ENCODE data around the gene DDX49. TPM values are rescaled to one million over a fixed set of nuclear protein-coding genes. Genes with fewer than 3 reads are reported as not detected.
A peak's percentile ranks its signal among the peaks of the same experiment; 100 is the strongest.
"Not testable (repeated sequence)": the region's sequence is repeated elsewhere in the genome, so short reads cannot be mapped to it uniquely, and the experiment has no call there.

The DDX49 gene
- polyA plus RNA-seq, 5 donors: 41.0 to 64.6 (median 49.5) TPM

GRCh38 chr19:18894254-18895037 lies 25.1 kb upstream of the DDX49 start:
- peak; percentile 68 to 77 for DNase-seq

DNA sequence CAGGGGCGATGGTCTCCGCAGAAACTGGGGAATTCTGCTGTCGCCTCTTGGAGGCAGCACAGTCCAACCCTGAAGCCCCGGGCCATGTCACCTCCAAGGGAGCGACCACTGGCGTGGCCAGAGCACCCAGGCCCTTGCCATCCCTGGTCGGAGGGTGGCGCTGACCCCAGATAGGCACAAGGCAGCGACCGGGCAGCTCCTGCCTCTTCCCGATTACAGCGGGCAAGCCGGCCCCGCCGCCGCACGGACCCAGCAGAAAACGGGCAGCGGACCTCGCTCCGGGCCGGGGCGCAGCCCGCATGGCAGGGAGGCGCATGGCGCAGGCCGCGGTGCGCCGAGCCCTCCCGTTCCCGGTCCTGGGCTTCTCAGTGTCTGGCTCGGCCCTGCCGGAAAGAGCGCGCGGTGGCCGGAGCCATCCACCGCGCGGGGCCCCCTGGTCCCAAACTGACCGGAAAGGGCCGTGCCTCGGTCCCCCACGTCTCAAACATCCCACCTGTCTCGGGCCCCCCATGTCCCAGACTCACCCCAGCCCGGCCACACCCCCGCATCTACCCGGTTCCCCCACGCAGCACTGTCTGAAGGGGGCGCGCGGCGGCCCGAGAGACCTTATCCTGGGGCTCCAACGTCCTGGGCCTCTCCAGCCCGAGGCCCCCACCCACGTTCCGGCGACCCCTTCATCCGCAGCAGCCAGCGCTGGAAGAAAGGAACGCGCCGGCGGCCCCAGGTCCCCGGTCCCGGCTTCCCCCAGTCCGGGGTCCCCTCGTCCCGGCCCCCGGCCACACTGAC lies 24.3 kb upstream of the DDX49 start:
- DNase-seq: no peak

- no peak for DNase-seq
Measured at GRCh38 chr19:18895824-18896341, 23.6 kb upstream of the DDX49 start, which contains the start of gene CERS1. Gene CERS1, minus strand, starts transcription at chr19:18896158. Its CDS starts 86 bp downstream, at chr19:18896072.

DNA sequence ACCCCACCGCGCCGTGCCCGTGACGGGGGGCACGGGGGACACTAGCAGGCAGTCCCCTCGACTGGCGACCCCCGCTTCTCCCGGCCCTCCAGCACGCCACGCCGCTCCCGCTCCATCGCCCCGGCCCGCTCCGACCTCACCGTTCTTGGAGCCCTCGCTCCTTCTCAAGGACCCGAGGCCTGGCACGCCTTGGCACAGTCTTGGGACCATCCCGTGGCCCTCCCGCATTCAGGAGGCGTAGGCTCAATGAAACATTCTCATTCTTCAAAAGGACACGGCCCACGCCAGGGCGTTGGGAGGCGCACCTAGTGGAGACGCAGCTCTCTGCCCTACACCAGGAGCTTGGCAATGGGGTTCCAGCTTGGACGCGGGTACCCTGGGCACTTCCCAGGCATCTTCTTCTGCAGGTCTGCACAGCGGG lies 23.1 kb upstream of the DDX49 start:
- DNase-seq: no peak

GRCh38 chr19:18897094-18898029 lies 22.2 kb upstream of the DDX49 start:
- DNase-seq: no peak

GRCh38 chr19:18898081-18898606 lies 21.4 kb upstream of the DDX49 start:
- DNase-seq: no peak

- DNase-seq: no peak
Measured at GRCh38 chr19:18898607-18899408, 20.7 kb upstream of the DDX49 start.

DNA sequence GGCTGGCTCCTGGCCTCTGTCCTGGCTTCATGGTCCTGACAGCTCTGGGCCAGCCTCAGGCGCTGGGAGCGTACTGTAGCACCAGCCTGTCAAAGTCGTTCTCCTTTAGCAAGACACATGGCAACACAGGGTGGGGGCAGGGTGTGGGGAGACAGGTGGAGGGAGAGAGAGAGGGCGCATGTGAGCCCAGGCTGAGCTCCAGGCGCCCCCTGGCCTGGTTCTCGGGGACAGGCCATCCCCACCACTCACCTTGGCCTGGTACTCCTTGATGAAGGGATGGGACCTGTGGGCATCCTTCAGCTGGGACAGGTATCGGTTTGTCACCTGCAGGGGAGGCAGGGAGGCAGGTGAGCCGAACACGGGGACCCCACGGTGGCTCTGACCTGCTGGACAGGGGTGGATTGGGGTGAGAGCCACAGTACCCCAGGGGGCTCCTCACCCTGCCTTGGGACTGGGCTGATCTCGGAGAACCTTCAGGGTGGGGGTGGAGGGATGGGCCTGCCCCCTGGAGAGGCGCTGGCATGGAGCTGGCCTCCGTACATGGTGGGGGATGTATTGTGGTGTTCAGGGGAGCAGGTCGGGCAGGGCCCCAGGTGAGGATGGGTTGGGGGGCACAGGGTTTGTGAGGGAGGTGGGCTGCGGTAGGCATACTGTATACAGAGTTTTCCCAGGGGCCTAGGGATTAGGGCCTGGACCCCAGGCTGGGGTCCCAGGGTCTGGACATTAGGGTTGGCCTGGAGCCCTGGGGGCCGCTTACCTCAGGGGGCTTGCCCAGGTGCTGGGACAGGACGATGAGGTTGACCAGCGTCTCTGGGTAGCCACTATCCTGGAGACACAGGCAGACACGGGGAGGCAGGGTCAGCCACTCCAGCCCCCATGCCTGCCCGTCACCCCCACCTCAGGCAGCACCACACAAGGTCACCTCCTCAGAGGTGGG lies 19.6 kb upstream of the DDX49 start:
- no peak for DNase-seq

DNA sequence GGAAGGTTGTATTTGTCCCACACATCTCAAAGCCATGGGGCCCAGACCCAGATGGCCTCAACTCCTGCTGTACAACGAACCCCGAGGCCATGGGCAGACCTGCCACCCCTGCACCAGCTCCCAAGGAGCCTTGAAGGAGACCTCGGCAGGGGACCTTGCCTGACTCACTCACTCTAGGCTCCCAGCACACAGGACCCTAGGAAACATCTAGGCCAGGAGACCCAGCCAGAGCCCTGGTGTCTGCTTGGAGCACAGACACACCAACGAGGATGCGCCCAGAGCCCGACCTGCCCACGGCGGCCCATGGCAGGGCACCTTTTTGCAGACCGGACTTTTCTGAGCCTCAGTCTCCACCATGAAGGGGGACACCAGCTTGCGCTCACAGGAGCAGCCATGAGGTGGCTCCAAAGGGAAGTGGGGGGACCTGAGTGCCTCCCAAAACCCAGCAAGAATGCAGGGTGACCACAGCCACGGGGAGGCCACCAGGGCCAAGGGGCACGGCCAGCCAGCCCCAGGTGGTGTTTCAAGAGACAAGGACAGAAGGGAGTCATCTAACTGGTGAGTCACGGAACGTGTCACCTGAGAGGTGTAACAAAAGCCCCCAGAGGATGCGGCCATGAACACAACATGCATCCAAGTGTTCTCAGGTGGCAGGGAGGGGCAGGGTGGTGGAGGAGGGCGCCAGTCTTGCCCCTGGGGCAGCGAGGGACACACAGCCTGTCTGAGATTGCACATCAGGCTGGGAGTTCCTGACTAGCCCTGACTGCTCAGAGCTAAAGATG lies 18.6 kb upstream of the DDX49 start:
- no peak for DNase-seq

GRCh38 chr19:18901491-18901890 lies 18.0 kb upstream of the DDX49 start:
- DNase-seq: no peak

DNA sequence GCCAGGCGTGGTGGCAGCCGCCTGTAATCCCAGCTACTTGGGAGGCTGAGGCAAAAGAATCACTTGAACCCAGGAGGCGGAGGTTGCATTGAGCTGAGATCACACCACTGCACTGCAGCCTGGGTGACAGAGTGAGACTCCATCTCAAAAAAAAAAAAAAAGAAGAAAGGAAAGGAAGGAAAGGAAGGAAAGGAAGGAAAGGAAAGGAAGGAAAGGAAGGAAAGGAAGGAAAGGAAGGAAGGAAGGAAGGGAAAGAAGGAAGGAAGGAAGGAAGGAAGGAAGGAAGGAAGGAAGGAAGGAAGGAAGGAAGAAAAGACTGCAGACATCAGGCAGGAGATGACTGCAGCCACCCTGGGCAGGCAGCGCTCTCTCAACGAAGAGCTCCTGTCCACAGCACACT lies 17.0 kb upstream of the DDX49 start:
- DNase-seq: not testable (repeated sequence)

DNA sequence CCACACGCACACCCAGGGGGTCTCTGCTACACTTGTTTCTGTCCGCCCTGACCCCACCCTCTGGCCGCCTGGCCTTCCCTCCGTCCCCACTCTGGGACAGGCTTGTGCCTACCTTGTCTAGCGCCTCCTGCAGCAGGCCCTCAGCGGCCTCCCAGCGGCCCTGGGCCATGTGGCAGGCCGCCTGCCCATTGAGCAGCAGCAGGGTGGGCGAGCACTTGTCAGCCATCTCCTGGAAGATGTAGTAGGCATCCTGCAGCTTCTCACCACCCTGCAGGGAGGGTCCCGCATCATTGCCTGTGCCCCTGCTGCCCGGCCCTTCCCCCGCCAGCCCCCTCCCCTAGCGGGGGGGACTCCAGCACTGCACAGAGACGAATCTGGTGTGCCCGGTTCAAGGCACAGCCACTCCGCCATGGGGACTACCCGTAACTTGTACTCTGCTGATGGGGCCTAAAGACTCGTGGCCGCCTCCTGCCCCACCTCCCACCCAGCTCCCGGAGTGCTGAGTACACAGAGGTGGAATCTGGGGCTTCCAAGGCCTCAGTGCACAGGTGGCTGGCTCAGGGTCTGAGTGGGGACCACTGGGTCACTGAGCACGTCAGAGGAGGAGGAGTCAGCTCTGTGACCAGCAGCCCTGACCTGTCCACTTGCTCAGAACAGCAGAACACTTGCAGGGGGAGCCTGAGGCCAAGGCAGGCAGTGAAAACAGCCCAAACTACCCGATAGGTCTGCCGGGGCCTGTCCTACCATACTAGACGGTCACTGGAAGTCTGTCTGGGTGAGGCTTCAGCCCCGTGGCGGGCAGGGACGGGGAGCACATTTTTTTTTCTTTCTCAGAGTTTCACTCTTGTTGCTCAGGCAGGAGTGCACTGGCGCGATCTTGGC lies 16.1 kb upstream of the DDX49 start:
- DNase-seq: no peak

GRCh38 chr19:18904334-18905057 lies 15.0 kb upstream of the DDX49 start:
- DNase-seq: no peak

DNA sequence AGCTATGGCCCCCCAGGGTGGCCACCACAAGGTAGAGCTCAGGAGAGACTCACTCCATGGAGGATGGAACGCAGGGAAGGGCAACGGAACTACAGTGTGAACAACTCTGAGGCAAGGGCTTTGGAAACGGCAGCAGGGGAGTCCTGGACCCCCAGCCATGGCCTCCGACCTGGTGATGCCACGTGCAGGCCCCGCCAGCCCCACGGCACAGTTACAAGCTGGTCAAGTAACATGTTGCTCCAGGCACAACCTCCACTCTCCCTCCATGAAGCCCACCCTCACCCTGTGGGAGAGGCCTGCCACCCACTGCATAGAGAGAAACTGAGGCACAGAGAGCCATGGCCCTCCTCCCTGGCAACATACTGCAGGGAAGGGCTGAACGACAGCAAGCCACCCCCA lies 14.5 kb upstream of the DDX49 start:
- DNase-seq: no peak

GRCh38 chr19:18905513-18906236 lies 13.8 kb upstream of the DDX49 start:
- DNase-seq: no peak

Measured in right lung (tissue), 5 donors.